Type B pancreatic cell (in vitro differentiated cells): ENCODE measurements around the gene VPS13D. TPM values are rescaled to one million over a fixed set of nuclear protein-coding genes. Genes with fewer than 3 reads are reported as not detected.

Experiments used
- DNase-seq: peaks from one replicate; pipeline ENCODE4 v3.0.0; 2021; ENCODE audit warnings: mixed read lengths; ENCODE audit not compliant: unreplicated experiment; ENCODE audit errors: extremely low spot score
- H3K27ac Mint-ChIP-seq: 2 replicates; pipeline ENCODE4 v1.8.0; 2021; ENCODE audit warnings: mild to moderate bottlenecking, mixed read lengths
- H3K27me3 Mint-ChIP-seq: 2 replicates; pipeline ENCODE4 v1.8.0; 2021; ENCODE audit warnings: mixed read lengths
- H3K36me3 Mint-ChIP-seq: 2 replicates; pipeline ENCODE4 v1.8.0; 2021; ENCODE audit warnings: mixed read lengths
- H3K4me1 Mint-ChIP-seq: one replicate; pipeline ENCODE4 v1.8.0; 2021; ENCODE audit warnings: mixed read lengths; ENCODE audit not compliant: unreplicated experiment
- H3K4me3 Mint-ChIP-seq: 2 replicates; pipeline ENCODE4 v1.8.0; 2021; ENCODE audit warnings: mild to moderate bottlenecking, mixed read lengths
- H3K9me3 Mint-ChIP-seq: 2 replicates; pipeline ENCODE4 v1.8.0; 2021; ENCODE audit warnings: mixed read lengths
- CTCF ChIP-seq: fragments of 200-600 bp; sonication (generic); conservative IDR thresholded peaks from 2 replicates; pipeline ENCODE4 v1.5.0; 2021; ENCODE audit warnings: antibody characterized with exemption, mild to moderate bottlenecking
- total RNA-seq: library from RNA; stranded (reverse); gene quantifications from 2 replicates; pipeline ENCODE4 v1.2.1, GENCODE V29; 2021; ENCODE audit warnings: low replicate concordance

The VPS13D gene
- total RNA-seq, 1 donor from 2014 or later, result 43.4 TPM

GRCh38 chr1:12188115-12188514 lies 41.7 kb upstream of the VPS13D start:
- Mint-ChIP-seq H3K9me3 (no peaks in the 10 kb centered on the region), H3K27me3 (peaks cover 8% of the 10 kb centered on the region), H3K27ac (no peak overlapping the region), H3K36me3 (no peaks in the 10 kb centered on the region), H3K4me3 (no peak overlapping the region), H3K4me1 (peaks cover 14% of the 10 kb centered on the region)
- no peak for DNase-seq
- TF ChIP-seq CTCF, result no peak

- no peak overlapping the region for H3K4me3 Mint-ChIP-seq
- peaks cover 9% of the 10 kb centered on the region for H3K27me3 Mint-ChIP-seq
- peaks cover 10% of the 10 kb centered on the region for H3K4me1 Mint-ChIP-seq
- no peak for DNase-seq
- no peaks in the 10 kb centered on the region for H3K36me3 Mint-ChIP-seq
- no peak for TF ChIP-seq CTCF
- no peaks in the 10 kb centered on the region for H3K9me3 Mint-ChIP-seq
- H3K27ac Mint-ChIP-seq, result no peak overlapping the region
These were observed 41.0 kb upstream of the VPS13D start for GRCh38 chr1:12188657-12189327.

- Mint-ChIP-seq H3K27ac (no peak overlapping the region), H3K9me3 (no peaks in the 10 kb centered on the region)
These were observed 40.5 kb upstream of the VPS13D start for GRCh38 chr1:12189328-12189682.

GRCh38 chr1:12191242-12192032 lies 38.4 kb upstream of the VPS13D start:
- H3K4me1 Mint-ChIP-seq, result peaks cover 9% of the 10 kb centered on the region
- H3K27ac Mint-ChIP-seq, result no peak overlapping the region
- H3K27me3 Mint-ChIP-seq, result peaks cover 18% of the 10 kb centered on the region
- no peak for DNase-seq
- H3K4me3 Mint-ChIP-seq, result no peak overlapping the region
- H3K9me3 Mint-ChIP-seq, result no peaks in the 10 kb centered on the region
- H3K36me3 Mint-ChIP-seq, result no peaks in the 10 kb centered on the region
- TF ChIP-seq CTCF, result no peak

More at GRCh38 chr1:12189328-12189682, 40.5 kb upstream of the VPS13D start:
- H3K27me3 Mint-ChIP-seq, result peaks cover 14% of the 10 kb centered on the region
- no peak overlapping the region for H3K4me3 Mint-ChIP-seq
- no peak for DNase-seq
- TF ChIP-seq CTCF, result no peak
- H3K36me3 Mint-ChIP-seq, result no peaks in the 10 kb centered on the region
- peaks cover 5% of the 10 kb centered on the region for H3K4me1 Mint-ChIP-seq

GRCh38 chr1:12194666-12195216 lies 35.1 kb upstream of the VPS13D start:
- H3K4me3 Mint-ChIP-seq, result no peak overlapping the region
- no peak for DNase-seq
- H3K4me1 Mint-ChIP-seq, result peaks cover 5% of the 10 kb centered on the region
- no peak overlapping the region for H3K27ac Mint-ChIP-seq
- peaks cover 15% of the 10 kb centered on the region for H3K27me3 Mint-ChIP-seq
- H3K9me3 Mint-ChIP-seq, result no peaks in the 10 kb centered on the region
- TF ChIP-seq CTCF, result no peak
- H3K36me3 Mint-ChIP-seq, result no peaks in the 10 kb centered on the region
